ENCODE measurements around the gene AATF. TPM values are rescaled to one million over a fixed set of nuclear protein-coding genes. Genes with fewer than 3 reads are reported as not detected.

Gene AATF
- total RNA-seq, 4 donors from 2014 or later = 26.4 to 54.8 (median 32.4) TPM

DNA sequence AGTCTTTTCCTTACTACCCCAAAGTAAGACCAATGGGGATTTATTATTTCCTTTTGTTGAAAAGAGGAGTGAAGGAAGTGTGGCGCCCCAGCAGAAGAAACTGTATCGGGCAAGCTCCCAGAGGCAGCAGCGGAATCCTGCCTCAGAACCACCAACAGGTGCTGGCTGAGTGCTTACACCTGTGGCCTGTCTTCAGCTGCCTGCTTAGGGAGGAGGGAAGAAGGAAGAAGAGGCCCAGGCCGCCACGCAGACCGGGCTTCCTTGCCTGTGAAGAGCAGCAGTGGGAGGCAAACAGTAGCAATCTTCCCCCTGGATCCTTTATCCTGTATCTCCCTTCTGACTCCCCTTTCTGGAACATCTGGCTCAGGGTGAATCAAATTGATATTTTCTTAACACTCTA, 134.7 kb downstream of the AATF start:
- TF ChIP-seq, protein P1, sequence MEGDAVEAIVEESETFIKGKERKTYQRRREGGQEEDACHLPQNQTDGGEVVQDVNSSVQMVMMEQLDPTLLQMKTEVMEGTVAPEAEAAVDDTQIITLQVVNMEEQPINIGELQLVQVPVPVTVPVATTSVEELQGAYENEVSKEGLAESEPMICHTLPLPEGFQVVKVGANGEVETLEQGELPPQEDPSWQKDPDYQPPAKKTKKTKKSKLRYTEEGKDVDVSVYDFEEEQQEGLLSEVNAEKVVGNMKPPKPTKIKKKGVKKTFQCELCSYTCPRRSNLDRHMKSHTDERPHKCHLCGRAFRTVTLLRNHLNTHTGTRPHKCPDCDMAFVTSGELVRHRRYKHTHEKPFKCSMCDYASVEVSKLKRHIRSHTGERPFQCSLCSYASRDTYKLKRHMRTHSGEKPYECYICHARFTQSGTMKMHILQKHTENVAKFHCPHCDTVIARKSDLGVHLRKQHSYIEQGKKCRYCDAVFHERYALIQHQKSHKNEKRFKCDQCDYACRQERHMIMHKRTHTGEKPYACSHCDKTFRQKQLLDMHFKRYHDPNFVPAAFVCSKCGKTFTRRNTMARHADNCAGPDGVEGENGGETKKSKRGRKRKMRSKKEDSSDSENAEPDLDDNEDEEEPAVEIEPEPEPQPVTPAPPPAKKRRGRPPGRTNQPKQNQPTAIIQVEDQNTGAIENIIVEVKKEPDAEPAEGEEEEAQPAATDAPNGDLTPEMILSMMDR (IDR thresholded peaks at IDR 0.05) = no peak
- ATAC-seq (ENCODE audit: low FRiP score) (no peak), DNase-seq (ENCODE audit: low spot score) (no peak)

DNA sequence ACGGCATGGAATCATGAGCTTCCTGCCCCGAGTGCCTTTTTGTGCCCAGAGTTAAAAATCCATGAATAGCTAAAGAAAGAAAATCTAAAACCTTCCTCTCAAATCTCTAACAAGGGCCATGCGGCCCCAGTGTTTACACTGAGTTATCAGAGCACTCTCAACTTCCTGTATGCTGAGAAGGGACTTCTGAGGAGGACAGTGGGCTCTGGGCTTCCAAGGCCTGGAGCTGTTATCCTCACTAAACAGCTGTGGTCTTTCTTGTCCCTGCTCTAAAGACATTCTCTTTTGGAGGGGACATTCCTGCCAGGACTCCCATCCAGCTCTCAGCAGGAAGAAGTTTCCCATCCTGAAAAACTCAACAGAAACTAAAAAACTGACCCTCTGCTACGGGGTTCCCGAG, 135.6 kb downstream of the AATF start:
- DNase-seq (ENCODE audit: low spot score) (no peak), ATAC-seq (ENCODE audit: low FRiP score) (no peak)
- TF ChIP-seq, protein P1 (IDR thresholded peaks at IDR 0.05) = no peak

DNA sequence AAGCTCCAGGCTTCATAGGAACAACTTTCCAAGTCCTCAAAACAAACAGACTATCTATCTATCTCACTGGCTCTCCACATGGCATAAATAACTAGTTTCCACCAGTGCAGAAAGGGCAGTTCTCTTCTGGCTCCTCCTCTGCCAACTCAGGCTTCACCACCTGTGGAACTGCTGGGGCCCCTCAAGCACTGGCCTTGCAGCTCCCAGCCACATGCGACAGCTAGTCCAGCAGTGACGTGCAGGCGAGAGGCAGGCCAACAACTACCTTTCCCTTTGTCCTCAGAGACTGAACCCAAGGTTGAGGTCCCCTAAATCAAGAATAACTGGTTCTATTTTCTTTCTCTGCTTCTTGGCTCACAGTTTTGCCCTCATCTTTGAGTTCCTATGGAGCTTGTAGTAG, 137.6 kb downstream of the AATF start:
- no peak for ATAC-seq (ENCODE audit: low FRiP score)
- no peak for DNase-seq (ENCODE audit: low spot score)
- TF ChIP-seq, protein P1 (IDR thresholded peaks at IDR 0.05) = no peak

DNA sequence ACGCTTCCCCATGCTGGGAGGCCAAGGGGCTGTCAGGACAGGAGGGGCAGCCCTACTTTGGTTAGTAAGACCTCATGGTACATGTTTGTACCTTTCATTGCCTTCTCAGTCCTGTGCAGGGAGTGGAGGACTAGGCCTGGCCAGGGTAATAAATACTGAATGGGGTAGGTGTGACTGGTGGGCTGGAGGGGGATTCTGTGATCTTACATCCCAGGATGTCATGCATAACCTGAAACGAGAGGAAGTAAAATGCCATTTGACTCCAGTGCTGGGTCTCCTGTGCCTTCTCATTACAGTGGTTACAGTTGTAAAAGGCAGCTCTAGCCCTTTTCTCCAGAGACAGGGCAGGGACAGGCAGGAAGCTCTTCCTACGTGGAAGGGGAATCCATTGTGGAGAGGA, 138.2 kb downstream of the AATF start:
- TF ChIP-seq, protein P1 (IDR thresholded peaks at IDR 0.05) = no peak
- DNase-seq (ENCODE audit: low spot score) = no peak
- no peak for ATAC-seq (ENCODE audit: low FRiP score)

DNA sequence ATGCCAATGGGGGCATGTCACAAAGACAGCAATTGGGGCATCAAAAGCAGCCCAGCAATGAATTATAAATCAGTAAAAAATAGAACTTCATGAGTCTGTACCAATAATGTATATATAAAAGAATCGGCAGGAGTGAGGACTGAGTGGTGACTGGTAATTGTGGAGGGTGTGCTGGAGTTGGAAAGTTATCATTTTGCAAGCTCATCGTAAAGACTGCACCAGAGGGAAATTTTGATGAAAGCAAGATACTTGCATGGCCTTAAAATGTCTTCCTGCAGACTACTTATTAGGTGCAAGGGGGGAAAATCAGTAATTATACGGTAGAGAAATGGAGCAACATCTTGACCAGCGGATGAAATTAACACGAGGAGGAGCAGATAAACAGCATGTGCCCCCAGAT, 138.9 kb downstream of the AATF start:
- TF ChIP-seq, protein P1 (IDR thresholded peaks at IDR 0.05) = no peak
- no peak for ATAC-seq (ENCODE audit: low FRiP score)
- no peak for DNase-seq (ENCODE audit: low spot score)

DNA sequence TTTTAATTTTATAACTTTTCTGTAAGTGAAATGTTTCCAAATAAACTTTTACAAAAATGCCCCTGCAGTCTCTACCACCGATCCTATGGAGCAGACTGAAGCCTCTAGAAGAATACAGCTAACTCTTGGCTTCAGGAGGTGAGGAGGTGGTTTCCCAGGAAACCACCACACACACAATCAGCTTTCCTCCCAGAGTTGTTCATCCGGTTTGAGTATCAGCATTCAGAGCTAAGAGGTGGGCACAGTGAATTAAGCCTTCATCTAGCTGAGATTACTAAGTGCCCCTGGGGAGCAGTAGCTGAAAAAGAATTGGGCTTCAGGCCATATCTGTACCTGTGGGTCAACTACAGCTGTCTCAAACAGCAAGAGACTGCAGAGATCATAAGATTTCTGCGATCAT, 139.7 kb downstream of the AATF start:
- TF ChIP-seq, protein P1 (IDR thresholded peaks at IDR 0.05) = no peak
- DNase-seq (ENCODE audit: low spot score) = no peak
- ATAC-seq (ENCODE audit: low FRiP score) = no peak

DNA sequence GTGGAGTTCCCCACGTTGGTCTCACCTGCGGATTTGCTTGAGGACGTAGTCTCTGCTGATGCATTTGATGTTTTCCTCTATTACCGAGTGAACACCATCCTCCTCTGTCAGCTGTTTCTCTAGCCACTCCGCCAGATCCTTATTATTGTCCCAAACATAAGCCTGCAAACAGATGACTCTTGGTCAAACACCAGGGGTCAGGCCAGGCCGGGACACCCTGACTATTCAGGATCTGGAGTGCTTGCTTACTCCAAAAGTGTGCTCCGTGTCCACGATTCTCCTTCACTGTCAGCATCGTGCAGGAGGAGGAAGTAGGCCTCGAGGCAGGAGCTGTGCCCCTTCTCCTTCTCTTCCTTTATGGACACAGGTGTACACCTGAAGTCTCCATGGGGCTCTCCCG, 140.2 kb downstream of the AATF start:
- no peak for DNase-seq (ENCODE audit: low spot score)
- ATAC-seq (ENCODE audit: low FRiP score) = peak; percentile 26
- TF ChIP-seq, protein P1 (IDR thresholded peaks at IDR 0.05) = no peak

Measured in omental fat pad (tissue), 4 donors.